ENCODE results near the gene KANSL1.

Gene KANSL1

GRCh38 chr17:45986056-45986455 lies 207.2 kb downstream of the KANSL1 start:
- ATAC-seq, result no peak
- TF ChIP-seq SNAI2 (CRISPR knock-in tag; IDR thresholded peaks at IDR 0.05), result no peak
- no peak for TF ChIP-seq TSHZ2 (CRISPR knock-in tag; IDR thresholded peaks at IDR 0.05)
- no peak for TF ChIP-seq ZFP3 (CRISPR knock-in tag; IDR thresholded peaks at IDR 0.05)
- TF ChIP-seq, protein P1, sequence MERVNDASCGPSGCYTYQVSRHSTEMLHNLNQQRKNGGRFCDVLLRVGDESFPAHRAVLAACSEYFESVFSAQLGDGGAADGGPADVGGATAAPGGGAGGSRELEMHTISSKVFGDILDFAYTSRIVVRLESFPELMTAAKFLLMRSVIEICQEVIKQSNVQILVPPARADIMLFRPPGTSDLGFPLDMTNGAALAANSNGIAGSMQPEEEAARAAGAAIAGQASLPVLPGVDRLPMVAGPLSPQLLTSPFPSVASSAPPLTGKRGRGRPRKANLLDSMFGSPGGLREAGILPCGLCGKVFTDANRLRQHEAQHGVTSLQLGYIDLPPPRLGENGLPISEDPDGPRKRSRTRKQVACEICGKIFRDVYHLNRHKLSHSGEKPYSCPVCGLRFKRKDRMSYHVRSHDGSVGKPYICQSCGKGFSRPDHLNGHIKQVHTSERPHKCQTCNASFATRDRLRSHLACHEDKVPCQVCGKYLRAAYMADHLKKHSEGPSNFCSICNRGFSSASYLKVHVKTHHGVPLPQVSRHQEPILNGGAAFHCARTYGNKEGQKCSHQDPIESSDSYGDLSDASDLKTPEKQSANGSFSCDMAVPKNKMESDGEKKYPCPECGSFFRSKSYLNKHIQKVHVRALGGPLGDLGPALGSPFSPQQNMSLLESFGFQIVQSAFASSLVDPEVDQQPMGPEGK (CRISPR knock-in tag; IDR thresholded peaks at IDR 0.05; ENCODE audit: borderline replicate concordance), result no peak
- TF ChIP-seq, protein P2, sequence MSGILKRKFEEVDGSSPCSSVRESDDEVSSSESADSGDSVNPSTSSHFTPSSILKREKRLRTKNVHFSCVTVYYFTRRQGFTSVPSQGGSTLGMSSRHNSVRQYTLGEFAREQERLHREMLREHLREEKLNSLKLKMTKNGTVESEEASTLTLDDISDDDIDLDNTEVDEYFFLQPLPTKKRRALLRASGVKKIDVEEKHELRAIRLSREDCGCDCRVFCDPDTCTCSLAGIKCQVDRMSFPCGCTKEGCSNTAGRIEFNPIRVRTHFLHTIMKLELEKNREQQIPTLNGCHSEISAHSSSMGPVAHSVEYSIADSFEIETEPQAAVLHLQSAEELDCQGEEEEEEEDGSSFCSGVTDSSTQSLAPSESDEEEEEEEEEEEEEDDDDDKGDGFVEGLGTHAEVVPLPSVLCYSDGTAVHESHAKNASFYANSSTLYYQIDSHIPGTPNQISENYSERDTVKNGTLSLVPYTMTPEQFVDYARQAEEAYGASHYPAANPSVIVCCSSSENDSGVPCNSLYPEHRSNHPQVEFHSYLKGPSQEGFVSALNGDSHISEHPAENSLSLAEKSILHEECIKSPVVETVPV (CRISPR knock-in tag; IDR thresholded peaks at IDR 0.05), result no peak
- no peak for TF ChIP-seq PPARA (CRISPR knock-in tag; IDR thresholded peaks at IDR 0.05; ENCODE audit: borderline replicate concordance)
- no peak for TF ChIP-seq ZNF70 (CRISPR knock-in tag; IDR thresholded peaks at IDR 0.05)
- TF ChIP-seq TOX (CRISPR knock-in tag; IDR thresholded peaks at IDR 0.05; ENCODE audit: borderline replicate concordance), result no peak
- TF ChIP-seq GLIS3 (CRISPR knock-in tag; IDR thresholded peaks at IDR 0.05), result no peak
- TF ChIP-seq OSR1 (CRISPR knock-in tag; IDR thresholded peaks at IDR 0.05), result no peak
- no peak for TF ChIP-seq ZNF8 (CRISPR knock-in tag; IDR thresholded peaks at IDR 0.05)
- no peak for TF ChIP-seq TCF4 (CRISPR knock-in tag; IDR thresholded peaks at IDR 0.05; ENCODE audit: borderline replicate concordance)
- TF ChIP-seq, protein P3, sequence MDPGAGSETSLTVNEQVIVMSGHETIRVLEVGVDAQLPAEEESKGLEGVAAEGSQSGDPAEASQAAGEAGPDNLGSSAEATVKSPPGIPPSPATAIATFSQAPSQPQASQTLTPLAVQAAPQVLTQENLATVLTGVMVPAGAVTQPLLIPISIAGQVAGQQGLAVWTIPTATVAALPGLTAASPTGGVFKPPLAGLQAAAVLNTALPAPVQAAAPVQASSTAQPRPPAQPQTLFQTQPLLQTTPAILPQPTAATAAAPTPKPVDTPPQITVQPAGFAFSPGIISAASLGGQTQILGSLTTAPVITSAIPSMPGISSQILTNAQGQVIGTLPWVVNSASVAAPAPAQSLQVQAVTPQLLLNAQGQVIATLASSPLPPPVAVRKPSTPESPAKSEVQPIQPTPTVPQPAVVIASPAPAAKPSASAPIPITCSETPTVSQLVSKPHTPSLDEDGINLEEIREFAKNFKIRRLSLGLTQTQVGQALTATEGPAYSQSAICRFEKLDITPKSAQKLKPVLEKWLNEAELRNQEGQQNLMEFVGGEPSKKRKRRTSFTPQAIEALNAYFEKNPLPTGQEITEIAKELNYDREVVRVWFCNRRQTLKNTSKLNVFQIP (CRISPR knock-in tag; IDR thresholded peaks at IDR 0.05; ENCODE audit: borderline replicate concordance, low read depth), result no peak
- TF ChIP-seq ZC3H10 (CRISPR knock-in tag; IDR thresholded peaks at IDR 0.05), result no peak
- no peak for TF ChIP-seq CREB5 (CRISPR knock-in tag; IDR thresholded peaks at IDR 0.05; ENCODE audit: low read depth)

DNA sequence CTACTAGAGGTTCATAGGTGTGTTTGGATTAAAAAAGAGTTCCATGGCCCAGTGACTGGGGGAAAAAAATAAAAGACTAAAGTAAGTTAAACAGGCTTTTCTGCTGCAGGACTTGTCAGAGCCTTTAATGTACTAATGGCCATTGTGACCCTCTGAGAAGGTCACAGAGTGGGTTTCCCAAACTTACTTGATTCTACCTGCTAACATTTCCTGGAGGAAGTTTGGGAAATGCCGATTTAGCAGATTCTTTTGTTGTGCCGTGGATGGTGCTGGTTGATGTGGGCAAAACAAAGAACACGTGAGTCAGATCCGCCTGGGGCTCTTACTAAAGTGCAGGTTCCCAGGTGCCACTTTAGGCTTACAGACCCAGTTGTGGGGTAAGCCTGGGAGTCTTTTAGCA lies 207.8 kb downstream of the KANSL1 start:
- ATAC-seq, result no peak

More for the DNA sequence above, 207.8 kb downstream of the KANSL1 start:
- TF ChIP-seq BACH2 (CRISPR knock-in tag; IDR thresholded peaks at IDR 0.05; ENCODE audit: borderline replicate concordance), result no peak
- no peak for TF ChIP-seq ARNTL (CRISPR knock-in tag; IDR thresholded peaks at IDR 0.05; ENCODE audit: borderline replicate concordance, low read depth)
- TF ChIP-seq TSHZ2 (CRISPR knock-in tag; IDR thresholded peaks at IDR 0.05), result no peak
- TF ChIP-seq CSDC2 (CRISPR knock-in tag; IDR thresholded peaks at IDR 0.05), result no peak
- TF ChIP-seq ZNF8 (CRISPR knock-in tag; IDR thresholded peaks at IDR 0.05), result no peak
- TF ChIP-seq, protein P1 (CRISPR knock-in tag; IDR thresholded peaks at IDR 0.05; ENCODE audit: borderline replicate concordance), result no peak
